HK-2 (cell line): ENCODE data around the gene ZNF500.
"Not testable (repeated sequence)": the region's sequence is repeated elsewhere in the genome, so short reads cannot be mapped to it uniquely, and the experiment has no call there.

Experiments
- DNase-seq: peaks from one replicate; pipeline ENCODE4 v3.0.0-alpha.2; 2018; ENCODE audit not compliant: unreplicated experiment

The ZNF500 gene

GRCh38 chr16:4796982-4797804, 30.2 kb upstream of the ZNF500 start:
- DNase-seq: no peak

GRCh38 chr16:4795828-4796572, 29.0 kb upstream of the ZNF500 start:
- DNase-seq: no peak

GRCh38 chr16:4795181-4795827, 28.3 kb upstream of the ZNF500 start, which contains the start of gene SMIM22:
Gene SMIM22 (plus strand): TSS chr16:4795369. CDS start chr16:4795735, 366 bp downstream.
- DNase-seq: no peak

- DNase-seq: no peak
Measured at GRCh38 chr16:4792951-4793513, 26.1 kb upstream of the ZNF500 start.

- no peak for DNase-seq
Measured at GRCh38 chr16:4790871-4791270, 23.9 kb upstream of the ZNF500 start.

- DNase-seq: no peak
Measured at GRCh38 chr16:4790261-4790660, 23.3 kb upstream of the ZNF500 start.

- no peak for DNase-seq
Measured at GRCh38 chr16:4788910-4789309, 21.9 kb upstream of the ZNF500 start.

GRCh38 chr16:4788489-4788889, 21.5 kb upstream of the ZNF500 start:
- no peak for DNase-seq

- DNase-seq: no peak
Measured at GRCh38 chr16:4787627-4788482, 20.9 kb upstream of the ZNF500 start, which contains the start of gene SEPTIN12. Gene SEPTIN12 (minus strand): TSS chr16:4788345. CDS start chr16:4787645, 700 bp downstream.

- DNase-seq: no peak
Measured at GRCh38 chr16:4787068-4787467, 20.1 kb upstream of the ZNF500 start.

GRCh38 chr16:4785758-4786433, 18.9 kb upstream of the ZNF500 start:
- no peak for DNase-seq

GRCh38 chr16:4784444-4784987, 17.6 kb upstream of the ZNF500 start:
- not testable (repeated sequence) for DNase-seq

GRCh38 chr16:4783951-4784336, 17.0 kb upstream of the ZNF500 start:
- no peak for DNase-seq

- DNase-seq: no peak
Measured at GRCh38 chr16:4783251-4783950, 16.4 kb upstream of the ZNF500 start.

GRCh38 chr16:4780235-4780634, 13.3 kb upstream of the ZNF500 start:
- DNase-seq: no peak

- no peak for DNase-seq
Measured at GRCh38 chr16:4778050-4778392, 11.1 kb upstream of the ZNF500 start.

GRCh38 chr16:4777339-4778049, 10.5 kb upstream of the ZNF500 start:
- no peak for DNase-seq

- no peak for DNase-seq
Measured at GRCh38 chr16:4776141-4776705, 9.3 kb upstream of the ZNF500 start.

GRCh38 chr16:4775005-4775404, 8.0 kb upstream of the ZNF500 start:
- no peak for DNase-seq
